Activated T-cell treated with anti-CD3 and anti-CD28 coated beads, Interleukin-2, amount 50 U/mL, for 1 hour (primary cell): ENCODE results near the gene CASR.

Experiments used
- DNase-seq: peaks from one replicate; pipeline ENCODE4 v3.0.0-alpha.2; 2020

CASR gene

DNA sequence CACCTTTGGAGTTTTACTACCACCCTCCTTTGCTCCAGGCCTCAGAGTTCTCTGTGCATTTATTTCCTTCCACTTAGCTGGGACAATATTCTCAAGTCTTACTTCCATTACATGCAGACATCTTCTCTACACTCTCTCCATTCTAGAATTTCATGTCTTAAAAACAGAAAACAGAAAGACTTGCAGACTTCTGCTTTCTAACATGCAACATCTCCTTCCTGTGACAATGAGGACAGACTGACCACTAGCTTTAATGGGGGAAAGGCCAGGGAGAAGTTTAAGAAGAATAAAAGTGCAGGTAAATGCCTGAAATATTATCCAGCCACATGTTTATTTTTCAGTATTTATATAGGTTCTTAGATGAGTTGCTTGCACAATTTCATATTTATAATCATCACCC, 124.5 kb downstream of the CASR start:
- DNase-seq: no peak

GRCh38 chr3:122310361-122310760, 126.9 kb downstream of the CASR start:
- no peak for DNase-seq

GRCh38 chr3:122312826-122313225, 129.4 kb downstream of the CASR start:
- no peak for DNase-seq

GRCh38 chr3:122313281-122313680, 129.8 kb downstream of the CASR start:
- DNase-seq: no peak

- DNase-seq: no peak
These were observed 130.9 kb downstream of the CASR start for GRCh38 chr3:122314228-122314876.

- DNase-seq: no peak
These were observed 132.2 kb downstream of the CASR start for GRCh38 chr3:122315619-122316018.

GRCh38 chr3:122316368-122316767, 132.9 kb downstream of the CASR start:
- DNase-seq: no peak

GRCh38 chr3:122318620-122319019, 135.2 kb downstream of the CASR start:
- DNase-seq: no peak

GRCh38 chr3:122322095-122323075, 138.9 kb downstream of the CASR start:
- DNase-seq: peak; percentile 19

DNA sequence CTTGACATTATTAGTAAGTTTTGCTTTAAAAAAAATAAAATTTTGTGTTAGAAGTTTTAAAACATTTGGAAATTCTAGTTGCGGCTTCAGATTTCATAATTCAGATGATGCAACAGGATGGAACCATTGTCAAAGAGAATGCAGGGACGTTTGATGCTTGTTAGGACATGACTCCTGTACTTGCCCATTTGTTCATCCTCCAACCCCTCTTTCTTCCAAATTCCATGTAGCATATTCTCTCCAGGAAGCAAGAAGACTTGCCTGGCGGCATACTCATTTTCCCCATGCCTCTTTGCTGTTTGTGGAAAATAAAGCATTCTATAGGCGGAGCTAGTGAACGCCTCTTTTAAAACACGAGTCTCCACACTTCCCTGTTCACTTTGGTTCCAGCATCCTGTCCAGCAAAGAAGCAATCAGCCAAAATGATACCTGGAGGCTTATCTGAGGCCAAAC, 141.4 kb downstream of the CASR start, which contains the start of gene CSTA:
TSS of gene CSTA (plus strand) at position 378 of the 453 bp plus-strand sequence. CDS start at position 423, 45 bp downstream.
- DNase-seq: no peak

GRCh38 chr3:122325769-122326168, 142.3 kb downstream of the CASR start:
- DNase-seq: no peak

DNA sequence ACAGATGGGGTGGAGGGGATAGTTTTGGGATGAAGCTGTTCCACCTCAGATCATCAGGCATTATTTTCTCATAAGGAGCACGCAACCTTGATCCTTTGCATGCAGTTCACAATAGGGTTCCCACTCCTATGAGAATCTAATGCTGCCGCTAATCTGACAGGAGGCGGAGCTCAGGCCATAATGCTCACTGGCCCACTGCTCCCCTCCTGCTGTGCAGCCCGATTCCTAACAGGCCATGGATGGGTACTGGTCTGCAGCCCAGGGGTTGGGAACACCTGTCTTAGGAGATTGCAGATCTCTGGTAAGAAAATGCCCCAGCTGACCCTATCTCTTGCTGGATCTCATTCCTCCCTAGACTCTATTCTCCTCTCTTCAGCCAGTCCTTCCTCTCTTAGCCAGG, 148.4 kb downstream of the CASR start:
- DNase-seq: no peak

- DNase-seq: no peak
These were observed 149.1 kb downstream of the CASR start for GRCh38 chr3:122332551-122332950.
